GM23338 (cell line): ENCODE data around the gene MBTPS2. TPM values are rescaled to one million over a fixed set of nuclear protein-coding genes. Genes with fewer than 3 reads are reported as not detected.

Experiments
- ATAC-seq: fragments of 200-7000 bp; cut with Tn5 transposase; 3 replicates; pipeline ENCODE4 v1.9.1; 2020
- DNase-seq: peaks from one replicate; pipeline ENCODE4 v3.0.0-alpha.2; 2015; ENCODE audit warnings: low spot score
- H2AFZ ChIP-seq: fragments of 200-600 bp; sonication (generic); 2 replicates; pipeline ENCODE4 v1.8.0; 2016; ENCODE audit warnings: antibody characterized with exemption, mild to moderate bottlenecking, moderate library complexity
- H3F3A ChIP-seq: fragments of 200-600 bp; sonication (generic); replicated peaks from 2 replicates; pipeline ENCODE4 v1.8.0; 2017; ENCODE audit warnings: antibody characterized with exemption, mixed run types, low read depth
- H3K27ac ChIP-seq: fragments of 200-600 bp; sonication (generic); 2 replicates; pipeline ENCODE4 v1.6.1; 2016; ENCODE audit warnings: low read depth
- H3K27me3 ChIP-seq: fragments of 200-600 bp; sonication (generic); 2 replicates; pipeline ENCODE4 v1.8.0; 2016; ENCODE audit warnings: mild to moderate bottlenecking, mixed run types, moderate library complexity; ENCODE audit not compliant: insufficient read depth
- H3K36me3 ChIP-seq: fragments of 200-600 bp; sonication (generic); 2 replicates; pipeline ENCODE4 v1.8.0; 2016; ENCODE audit warnings: mild to moderate bottlenecking; ENCODE audit not compliant: insufficient read depth
- H3K4me1 ChIP-seq: fragments of 200-600 bp; sonication (generic); 2 replicates; pipeline ENCODE4 v1.8.0; 2016; ENCODE audit warnings: mild to moderate bottlenecking, moderate library complexity; ENCODE audit not compliant: insufficient read depth
- H3K4me2 ChIP-seq: fragments of 200-600 bp; sonication (generic); 2 replicates; pipeline ENCODE4 v1.7.1; 2017; ENCODE audit warnings: mixed run types
- H3K4me3 ChIP-seq: fragments of 200-600 bp; sonication (generic); 2 replicates; pipeline ENCODE4 v1.6.1; 2016; ENCODE audit warnings: mixed run types
- H3K79me2 ChIP-seq: fragments of 200-600 bp; sonication (generic); replicated peaks from 2 replicates; pipeline ENCODE4 v1.8.0; 2017; ENCODE audit warnings: mild to moderate bottlenecking; ENCODE audit not compliant: insufficient read depth
- H3K9me2 ChIP-seq: fragments of 200-600 bp; sonication (generic); 2 replicates; pipeline ENCODE4 v1.8.0; 2017; ENCODE audit not compliant: insufficient read depth
- H4K20me1 ChIP-seq: fragments of 200-600 bp; sonication (generic); replicated peaks from 2 replicates; pipeline ENCODE4 v1.8.0; 2017; ENCODE audit warnings: mild to moderate bottlenecking; ENCODE audit not compliant: insufficient read depth
- H3K27ac Mint-ChIP-seq: 2 replicates; pipeline ENCODE4 v1.8.0; 2020; ENCODE audit warnings: inconsistent platforms, mild to moderate bottlenecking, moderate library complexity, mixed read lengths
- H3K27me3 Mint-ChIP-seq: 3 replicates; pipeline ENCODE4 v1.8.0; 2022; ENCODE audit warnings: low read depth, mild to moderate bottlenecking, moderate library complexity, mixed read lengths, inconsistent platforms; ENCODE audit not compliant: insufficient read depth, poor library complexity
- H3K36me3 Mint-ChIP-seq: 3 replicates; pipeline ENCODE4 v1.8.0; 2021; ENCODE audit warnings: low read depth, mild to moderate bottlenecking, inconsistent platforms, moderate library complexity, mixed read lengths
- H3K4me1 Mint-ChIP-seq: 3 replicates; pipeline ENCODE4 v1.8.0; 2020; ENCODE audit warnings: mild to moderate bottlenecking, inconsistent platforms, mixed read lengths
- H3K4me3 Mint-ChIP-seq: 3 replicates; pipeline ENCODE4 v1.8.0; 2021; ENCODE audit warnings: moderate library complexity, mild to moderate bottlenecking, inconsistent platforms, mixed read lengths
- H3K9me3 Mint-ChIP-seq: 3 replicates; pipeline ENCODE4 v1.8.0; 2020; ENCODE audit warnings: moderate library complexity, mild to moderate bottlenecking, inconsistent platforms, mixed read lengths
- ETS1 ChIP-seq: IDR thresholded peaks from 2 replicates; pipeline ENCODE4 v1.6.1; 2016; ENCODE audit warnings: antibody characterized with exemption
- EZH2 ChIP-seq: fragments of 200-600 bp; sonication (generic); IDR thresholded peaks from one replicate; pipeline ENCODE4 v1.8.0; 2017; ENCODE audit warnings: antibody characterized with exemption, mild to moderate bottlenecking, low read depth; ENCODE audit not compliant: unreplicated experiment
- EZH2phosphoT487 ChIP-seq: fragments of 200-600 bp; sonication (generic); IDR thresholded peaks from one replicate; pipeline ENCODE4 v1.8.1; 2018; ENCODE audit warnings: antibody characterized with exemption; ENCODE audit not compliant: unreplicated experiment
- JUNB ChIP-seq: IDR thresholded peaks from one replicate; pipeline ENCODE4 v1.6.1; 2016; ENCODE audit warnings: antibody characterized with exemption; ENCODE audit not compliant: unreplicated experiment
- NANOG ChIP-seq: IDR thresholded peaks from 2 replicates; pipeline ENCODE4 v1.6.1; 2016; ENCODE audit warnings: antibody characterized with exemption, borderline replicate concordance
- POLR2AphosphoS5 ChIP-seq: IDR thresholded peaks from 2 replicates; pipeline ENCODE4 v1.6.1; 2016; ENCODE audit warnings: antibody characterized with exemption, low read depth
- REST ChIP-seq: IDR thresholded peaks from one replicate; pipeline ENCODE4 v1.6.1; 2018; ENCODE audit warnings: antibody characterized with exemption; ENCODE audit not compliant: unreplicated experiment
- STAT1 ChIP-seq: IDR thresholded peaks from one replicate; pipeline ENCODE4 v1.6.1; 2016; ENCODE audit warnings: antibody characterized with exemption; ENCODE audit not compliant: unreplicated experiment
- ZNF114 ChIP-seq: fragments of 250-450 bp; sonication (Bioruptor Pico); IDR thresholded peaks from 2 replicates; pipeline ENCODE4 v1.5.0; 2020; ENCODE audit warnings: mild to moderate bottlenecking, moderate library complexity
- ZNF331 ChIP-seq: fragments of 250-450 bp; sonication (Bioruptor Pico); IDR thresholded peaks from 2 replicates; pipeline ENCODE4 v1.5.0; 2020; ENCODE audit warnings: low read depth, mild to moderate bottlenecking, moderate library complexity
- ZNF462 ChIP-seq: fragments of 250-450 bp; sonication (Bioruptor Pico); IDR thresholded peaks from 2 replicates; pipeline ENCODE4 v1.5.0; 2020; ENCODE audit warnings: mild to moderate bottlenecking, moderate library complexity
- polyA plus RNA-seq: library from polyadenylated mRNA; unstranded; fragments of >200 nt; fragmentation: Nextera tagmentation; extraction: Ambion mirVana; gene quantifications from 2 replicates; pipeline ENCODE4 v1.2.1, GENCODE V29; 2016
- total RNA-seq: library from RNA; depleted of rRNA; stranded (reverse); fragments of >200 nt; shearing (Covaris generic); gene quantifications from 2 replicates; pipeline ENCODE4 v1.2.3, GENCODE V29; 2014
- TF ChIP-seq, protein P1 (sequence below), 2 experiments: fragments of 200-600 bp in 1 of 2; sonication (generic) in 1 of 2; conservative IDR thresholded peaks; 2 replicates each; pipeline versions ENCODE4 v1.5.1 to v1.6.1; 2016 to 2017; ENCODE audit warnings: antibody characterized with exemption in 2 of 2, low read depth in 2 of 2, mild to moderate bottlenecking in 2 of 2, moderate library complexity in 1 of 2

Gene MBTPS2
- total and polyA plus RNA-seq, 2 experiments from 2014 or later, result 3.2 to 7.8 TPM

DNA sequence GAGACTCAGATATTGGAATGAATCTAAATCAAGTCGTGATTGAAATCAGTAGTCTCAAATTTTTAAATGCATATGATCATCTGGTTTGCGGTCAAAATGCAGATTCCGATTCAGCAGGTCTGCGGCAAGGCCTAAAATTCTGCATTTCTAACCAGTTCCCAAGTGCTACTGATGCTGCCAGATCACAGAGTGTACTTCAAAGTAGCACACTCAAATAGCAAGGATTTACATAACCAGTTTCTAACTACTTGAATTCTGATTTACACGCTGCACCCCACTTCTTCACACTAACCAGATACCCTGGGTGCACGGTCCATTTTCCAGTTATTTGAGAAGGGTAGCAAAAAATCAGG, 752 bp downstream of the MBTPS2 start:
- peak overlapping the region; percentile 74 for H3K27ac Mint-ChIP-seq
- H3K9me2 ChIP-seq, result no peaks in the 10 kb centered on the region
- no peak for ATAC-seq
- peaks cover 6% of the 10 kb centered on the region; the same call in 2 of the 3 replicates for H3K36me3 Mint-ChIP-seq
- no peaks in the 10 kb centered on the region for H3F3A ChIP-seq
- peak overlapping the region; percentile 85 for H3K4me2 ChIP-seq
- no peaks in the 10 kb centered on the region for H3K9me3 Mint-ChIP-seq
- peaks cover 13% of the 10 kb centered on the region for H3K4me1 ChIP-seq
- H3K27me3 Mint-ChIP-seq, result peaks cover 2% of the 10 kb centered on the region
- H3K36me3 ChIP-seq, result no peaks in the 10 kb centered on the region
- H4K20me1 ChIP-seq, result no peaks in the 10 kb centered on the region
- H3K4me3 ChIP-seq, result peak overlapping the region; percentile 73
- no peaks in the 10 kb centered on the region for H3K27me3 ChIP-seq
- TF ChIP-seq ZNF331 (CRISPR knock-in tag) (no peak), REST (no peak), JUNB (no peak), EZH2 (no peak), POLR2AphosphoS5 (no peak), ZNF462 (CRISPR knock-in tag) (no peak), ETS1 (no peak), STAT1 (no peak), ZNF114 (CRISPR knock-in tag) (no peak), EZH2phosphoT487 (no peak), NANOG (no peak)
- TF ChIP-seq, protein P1, sequence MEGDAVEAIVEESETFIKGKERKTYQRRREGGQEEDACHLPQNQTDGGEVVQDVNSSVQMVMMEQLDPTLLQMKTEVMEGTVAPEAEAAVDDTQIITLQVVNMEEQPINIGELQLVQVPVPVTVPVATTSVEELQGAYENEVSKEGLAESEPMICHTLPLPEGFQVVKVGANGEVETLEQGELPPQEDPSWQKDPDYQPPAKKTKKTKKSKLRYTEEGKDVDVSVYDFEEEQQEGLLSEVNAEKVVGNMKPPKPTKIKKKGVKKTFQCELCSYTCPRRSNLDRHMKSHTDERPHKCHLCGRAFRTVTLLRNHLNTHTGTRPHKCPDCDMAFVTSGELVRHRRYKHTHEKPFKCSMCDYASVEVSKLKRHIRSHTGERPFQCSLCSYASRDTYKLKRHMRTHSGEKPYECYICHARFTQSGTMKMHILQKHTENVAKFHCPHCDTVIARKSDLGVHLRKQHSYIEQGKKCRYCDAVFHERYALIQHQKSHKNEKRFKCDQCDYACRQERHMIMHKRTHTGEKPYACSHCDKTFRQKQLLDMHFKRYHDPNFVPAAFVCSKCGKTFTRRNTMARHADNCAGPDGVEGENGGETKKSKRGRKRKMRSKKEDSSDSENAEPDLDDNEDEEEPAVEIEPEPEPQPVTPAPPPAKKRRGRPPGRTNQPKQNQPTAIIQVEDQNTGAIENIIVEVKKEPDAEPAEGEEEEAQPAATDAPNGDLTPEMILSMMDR (conservative IDR thresholded peaks at IDR 0.05; ENCODE audit: low read depth in 2 of 2), result no peak
- H3K27ac ChIP-seq, result no peak overlapping the region
- H3K4me3 Mint-ChIP-seq, result peak overlapping the region; percentile 89
- H3K79me2 ChIP-seq, result peaks cover 11% of the 10 kb centered on the region; the same call in 1 of the 2 replicates
- no peak for DNase-seq
- H3K4me1 Mint-ChIP-seq, result peaks cover 6% of the 10 kb centered on the region; the same call in 2 of the 3 replicates
- no peak overlapping the region; the same call in 1 of the 2 replicates for H2AFZ ChIP-seq
